Liver (tissue), 9 donors: ENCODE measurements around the gene LY6G6F. TPM values are rescaled to one million over a fixed set of nuclear protein-coding genes. Genes with fewer than 3 reads are reported as not detected.

Experiments used
- DNase-seq: peaks from one replicate; pipeline ENCODE4 v3.0.0-alpha.2; 2017; ENCODE audit warnings: low spot score
- H3K27ac ChIP-seq, 2 donors: one replicate each; pipeline ENCODE4 v1.7.0; 2013; ENCODE audit warnings: inconsistent platforms in 2 of 2, low read length in 2 of 2, control low read depth in 1 of 2, low read depth in 1 of 2, mild to moderate bottlenecking in 1 of 2
- H3K27me3 ChIP-seq, 4 donors: one replicate each; pipeline versions ENCODE4 v1.6.1 to v1.7.0; 2013; ENCODE audit warnings: low read length in 3 of 4, inconsistent platforms in 1 of 4, mild to moderate bottlenecking in 1 of 4, moderate library complexity in 1 of 4; ENCODE audit not compliant: control insufficient read depth in 4 of 4, insufficient read depth in 4 of 4
- H3K36me3 ChIP-seq, 4 donors: one replicate each; pipeline versions ENCODE4 v1.6.1 to v1.7.0; 2013; ENCODE audit warnings: low read length in 3 of 4, mild to moderate bottlenecking in 3 of 4, low read depth in 1 of 4, moderate library complexity in 1 of 4; ENCODE audit not compliant: control insufficient read depth in 4 of 4, insufficient read depth in 3 of 4
- H3K4me1 ChIP-seq, 4 donors: one replicate each; pipeline versions ENCODE4 v1.6.1 to v1.7.0; 2013; ENCODE audit warnings: low read length in 3 of 4, mild to moderate bottlenecking in 3 of 4, moderate library complexity in 1 of 4; ENCODE audit not compliant: control insufficient read depth in 4 of 4, insufficient read depth in 4 of 4
- H3K4me3 ChIP-seq, 3 donors: one replicate each; pipeline versions ENCODE4 v1.6.1 to v1.7.0; 2013; ENCODE audit warnings: low read length in 3 of 3, control low read depth in 1 of 3, low read depth in 1 of 3, mild to moderate bottlenecking in 1 of 3
- H3K9ac ChIP-seq, 2 donors: one replicate each; pipeline ENCODE4 v1.7.0; 2013; ENCODE audit warnings: low read length in 2 of 2, mild to moderate bottlenecking in 2 of 2, moderate library complexity in 2 of 2, control low read depth in 1 of 2, low read depth in 1 of 2
- H3K9me3 ChIP-seq, 4 donors: one replicate each; pipeline versions ENCODE4 v1.6.1 to v1.7.0; 2013; ENCODE audit warnings: low read length in 3 of 4; ENCODE audit not compliant: control insufficient read depth in 4 of 4
- ATF3 ChIP-seq: IDR thresholded peaks from 2 replicates; pipeline ENCODE4 v1.6.1; 2016; ENCODE audit warnings: antibody characterized with exemption
- CTCF ChIP-seq: fragments of 150-350 bp; IDR thresholded peaks from 2 replicates; pipeline ENCODE4 v1.5.1; 2017; ENCODE audit warnings: improper control_type of control experiment, low read depth, low read length; ENCODE audit not compliant: missing input control
- FOXA2 ChIP-seq: IDR thresholded peaks from 2 replicates; pipeline ENCODE4 v1.6.1; 2016; ENCODE audit warnings: antibody characterized with exemption
- HNF4A ChIP-seq, 2 donors: conservative IDR thresholded peaks; 2 replicates each; pipeline ENCODE4 v1.6.1; 2016; ENCODE audit warnings: antibody characterized with exemption in 2 of 2, mild to moderate bottlenecking in 2 of 2
- HNF4G ChIP-seq: IDR thresholded peaks from 2 replicates; pipeline ENCODE4 v1.6.1; 2016; ENCODE audit warnings: antibody characterized with exemption
- JUND ChIP-seq, 2 donors: IDR thresholded peaks; 2 replicates each; pipeline ENCODE4 v1.6.1; 2016; ENCODE audit warnings: antibody characterized with exemption in 2 of 2
- MAX ChIP-seq: IDR thresholded peaks from 2 replicates; pipeline ENCODE4 v1.6.1; 2016; ENCODE audit warnings: antibody characterized with exemption
- NR2F2 ChIP-seq: IDR thresholded peaks from 2 replicates; pipeline ENCODE4 v1.6.1; 2016; ENCODE audit warnings: antibody characterized with exemption
- RAD21 ChIP-seq, 2 donors: IDR thresholded peaks; 2 replicates each; pipeline ENCODE4 v1.6.1; 2016; ENCODE audit warnings: antibody characterized with exemption in 2 of 2, mild to moderate bottlenecking in 2 of 2
- REST ChIP-seq: IDR thresholded peaks from 2 replicates; pipeline ENCODE4 v1.6.1; 2016; ENCODE audit warnings: antibody characterized with exemption, mild to moderate bottlenecking
- RXRA ChIP-seq, 2 donors: IDR thresholded peaks; 2 replicates each; pipeline ENCODE4 v1.6.1; 2017 to 2018; ENCODE audit warnings: antibody characterized with exemption in 2 of 2, mild to moderate bottlenecking in 1 of 2
- SP1 ChIP-seq: IDR thresholded peaks from 2 replicates; pipeline ENCODE4 v1.6.1; 2018; ENCODE audit warnings: antibody characterized with exemption, mild to moderate bottlenecking
- TAF1 ChIP-seq: conservative IDR thresholded peaks from 2 replicates; pipeline ENCODE4 v1.6.1; 2016; ENCODE audit warnings: antibody characterized with exemption, mild to moderate bottlenecking
- YY1 ChIP-seq: IDR thresholded peaks from 2 replicates; pipeline ENCODE4 v1.6.1; 2016; ENCODE audit warnings: antibody characterized with exemption, mild to moderate bottlenecking
- ZBTB33 ChIP-seq: IDR thresholded peaks from 2 replicates; pipeline ENCODE4 v1.6.1; 2016; ENCODE audit warnings: antibody characterized with exemption
- WGBS: extraction: QIAGEN DNeasy Blood & Tissue Kit; methylation state at CpG from one replicate; pipeline ENCODE4 v1.1.7; 2013; 5-methylcytosine and 5-hydroxymethylcytosine counted together
- polyA plus RNA-seq, 2 donors: library from polyadenylated mRNA; stranded (reverse) in 1 of 2; unstranded in 1 of 2; fragments of 200-250 nt in 1 of 2; fragments of >200 nt in 1 of 2; fragmentation: Nextera tagmentation in 1 of 2; extraction: Ambion mirVana in 1 of 2; gene quantifications; one replicate each; pipeline versions ENCODE4 v1.2.1 to v1.2.3, GENCODE V29; 2013 to 2015
- total RNA-seq, 2 donors: library from RNA; depleted of rRNA; stranded (reverse); fragments of >200 nt; gene quantifications; one replicate each; pipeline ENCODE4 v1.2.3, GENCODE V29; 2014
- donor health status: healthy.
- donor health status: healthy.
- donor health status: healthy.
- donor health status: healthy.
- donor health status: healthy.

LY6G6F gene
- total and polyA plus RNA-seq, 4 donors, result 0.08 to 3.2 TPM; not detected in 2

GRCh38 chr6:31676904-31677303 lies 29.8 kb upstream of the LY6G6F start:
- Histone ChIP-seq H3K27ac (no peak overlapping the region), H3K4me1 (peaks cover 1 to 16% (median 9%) of the 10 kb centered on the region in 4 donors), H3K4me3 (no peak overlapping the region), H3K9ac (no peak overlapping the region), H3K27me3 (no peaks in the 10 kb centered on the region), H3K36me3 (peaks cover 2 to 12% (median 7%) of the 10 kb centered on the region in 4 donors), H3K9me3 (no peaks in the 10 kb centered on the region)
- no peak for DNase-seq
- 80% methylated on average over 6 of the region's 6 CpGs for WGBS
- TF ChIP-seq FOXA2 (no peak), JUND (IDR thresholded peaks at IDR 0.05) (no peak), HNF4A (conservative IDR thresholded peaks at IDR 0.05) (no peak)

GRCh38 chr6:31677955-31678354 lies 28.7 kb upstream of the LY6G6F start:
- Histone ChIP-seq H3K4me3 (no peak overlapping the region), H3K9ac (no peak overlapping the region), H3K27me3 (no peaks in the 10 kb centered on the region), H3K36me3 (peaks cover 0 to 4% (median 3%) of the 10 kb centered on the region in 4 donors), H3K4me1 (peaks cover 1 to 18% (median 12%) of the 10 kb centered on the region in 4 donors), H3K9me3 (no peaks in the 10 kb centered on the region), H3K27ac (no peak overlapping the region)
- TF ChIP-seq ZBTB33, result no peak
- TF ChIP-seq TAF1, result no peak
- no peak for TF ChIP-seq JUND (IDR thresholded peaks at IDR 0.05)
- TF ChIP-seq HNF4A (conservative IDR thresholded peaks at IDR 0.05), result no peak
- TF ChIP-seq RXRA (IDR thresholded peaks at IDR 0.05), result no peak
- TF ChIP-seq ATF3, result no peak
- TF ChIP-seq FOXA2, result no peak
- no peak for TF ChIP-seq MAX
- no peak for TF ChIP-seq CTCF
- no peak for TF ChIP-seq REST
- no peak for TF ChIP-seq YY1
- TF ChIP-seq SP1, result no peak
- no peak for TF ChIP-seq RAD21 (IDR thresholded peaks at IDR 0.05)
- no peak for TF ChIP-seq HNF4G
- no peak for TF ChIP-seq NR2F2
- no peak for DNase-seq
- WGBS, result 74% methylated on average over 8 of the region's 8 CpGs
